Uterus (tissue), 4 donors: Measurements from ENCODE around the gene C5orf47. TPM values are rescaled to one million over a fixed set of nuclear protein-coding genes. Genes with fewer than 3 reads are reported as not detected.

Experiments
- DNase-seq, 2 donors: peaks; one replicate each; pipeline ENCODE4 v3.0.0-alpha.2; 2019 to 2020
- H3K27ac ChIP-seq, 2 donors: fragments of 200-600 bp; sonication (generic); 1 replicate in 1 of 2; 2 replicates in 1 of 2; pipeline ENCODE4 v1.5.1; 2016 to 2018
- H3K27me3 ChIP-seq, 2 donors: fragments of 200-600 bp; sonication (generic); one replicate each; pipeline ENCODE4 v1.5.1; 2018 to 2019; ENCODE audit warnings: control low read depth in 1 of 2
- H3K36me3 ChIP-seq, 2 donors: fragments of 200-600 bp; sonication (generic); one replicate each; pipeline ENCODE4 v1.5.1; 2019; ENCODE audit warnings: control low read depth in 1 of 2
- H3K4me1 ChIP-seq, 2 donors: fragments of 200-600 bp; sonication (generic); one replicate each; pipeline ENCODE4 v1.5.1; 2018 to 2019; ENCODE audit warnings: control low read depth in 1 of 2
- H3K4me3 ChIP-seq, 2 donors: fragments of 200-600 bp; sonication (generic); 1 replicate in 1 of 2; 2 replicates in 1 of 2; pipeline ENCODE4 v1.5.1; 2018 to 2019; ENCODE audit warnings: mild to moderate bottlenecking in 1 of 2
- H3K9me3 ChIP-seq, 2 donors: fragments of 200-600 bp; sonication (generic); one replicate each; pipeline ENCODE4 v1.5.1; 2019; ENCODE audit warnings: control low read depth in 1 of 2
- POLR2A ChIP-seq, 2 donors: fragments of 450-650 bp; IDR thresholded peaks; one replicate each; pipeline ENCODE4 v1.6.1; 2016; ENCODE audit warnings: antibody characterized with exemption in 2 of 2, mild to moderate bottlenecking in 1 of 2, moderate library complexity in 1 of 2
- intact Hi-C: fragments of 100-400 bp; cut with DNase I; formaldehyde crosslinking; loops from one replicate; pipeline ENCODE4 v1.15.1; 2023; ENCODE audit warnings: low total_unique reads
- total RNA-seq, 4 donors: library from RNA; depleted of rRNA in 3 of 4; stranded (reverse); fragments of >200 nt in 3 of 4; gene quantifications; one replicate each; pipeline versions ENCODE4 v1.1.0 to v1.2.4, GENCODE V29; 2014 to 2023
- TF ChIP-seq, protein P1 (sequence below), 4 experiments: fragments of 200-600 bp in 2 of 4; fragments of 450-650 bp in 2 of 4; sonication (generic) in 2 of 4; IDR thresholded peaks; one replicate each; pipeline ENCODE4 v1.5.1; 2016 to 2019; ENCODE audit warnings: antibody characterized with exemption in 4 of 4, mild to moderate bottlenecking in 2 of 4, moderate library complexity in 1 of 4
- donor health status: DM: yes; HTN: yes; CAD: no.

Gene C5orf47
- total RNA-seq, 4 donors from 2014 or later, result 0.21 TPM; not detected in 3

DNA sequence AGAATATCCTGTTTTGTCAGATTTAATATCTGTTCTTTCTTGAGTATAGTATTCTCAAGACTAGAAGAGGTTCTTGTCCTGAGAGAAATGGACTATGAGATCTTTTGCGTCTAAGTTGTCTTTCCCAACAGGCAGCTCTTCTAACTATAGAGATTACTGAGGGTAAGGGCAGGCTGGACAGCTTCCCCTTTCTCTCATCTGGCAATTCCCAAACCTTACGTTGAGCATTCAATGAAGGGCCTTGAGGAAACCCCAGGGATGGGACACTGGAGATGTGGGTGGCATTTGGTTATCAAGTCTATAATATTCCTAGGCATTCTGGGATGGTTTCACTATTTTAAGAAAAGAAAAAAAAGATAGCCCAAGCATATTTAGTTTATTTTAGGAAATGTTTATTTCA, 28.0 kb upstream of the C5orf47 start:
- Histone ChIP-seq H3K4me1 (no peaks in the 10 kb centered on the region), H3K27me3 (no peaks in the 10 kb centered on the region), H3K9me3 (no peaks in the 10 kb centered on the region), H3K4me3 (no peak overlapping the region), H3K27ac (no peak overlapping the region), H3K36me3 (peaks cover 0 to 3% of the 10 kb centered on the region in 2 donors)
- no peak for TF ChIP-seq POLR2A (IDR thresholded peaks at IDR 0.05)
- no peak for DNase-seq
- intact Hi-C loops, result no loop called here

DNA sequence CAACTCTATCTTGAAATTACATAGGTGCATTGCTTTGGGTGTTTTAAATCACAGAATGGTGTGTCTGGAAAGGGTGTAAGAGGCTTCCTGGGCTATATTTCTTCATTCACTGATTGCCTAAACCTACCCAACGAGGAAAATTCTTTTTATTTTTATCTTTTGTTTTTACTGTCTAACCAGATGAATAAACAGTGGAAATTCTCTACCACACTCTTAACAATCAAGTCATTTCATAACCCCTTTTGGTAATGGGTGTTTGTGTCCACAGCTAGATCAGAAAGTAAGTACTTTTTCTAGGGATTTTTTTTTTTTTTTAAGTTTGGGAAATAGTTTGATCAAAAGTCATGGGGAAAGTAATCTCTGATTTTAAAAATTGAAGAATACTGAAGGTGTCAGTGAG, 27.6 kb upstream of the C5orf47 start:
- no peak overlapping the region for H3K27ac ChIP-seq
- H3K9me3 ChIP-seq, result no peaks in the 10 kb centered on the region
- DNase-seq, result no peak
- TF ChIP-seq, protein P1, sequence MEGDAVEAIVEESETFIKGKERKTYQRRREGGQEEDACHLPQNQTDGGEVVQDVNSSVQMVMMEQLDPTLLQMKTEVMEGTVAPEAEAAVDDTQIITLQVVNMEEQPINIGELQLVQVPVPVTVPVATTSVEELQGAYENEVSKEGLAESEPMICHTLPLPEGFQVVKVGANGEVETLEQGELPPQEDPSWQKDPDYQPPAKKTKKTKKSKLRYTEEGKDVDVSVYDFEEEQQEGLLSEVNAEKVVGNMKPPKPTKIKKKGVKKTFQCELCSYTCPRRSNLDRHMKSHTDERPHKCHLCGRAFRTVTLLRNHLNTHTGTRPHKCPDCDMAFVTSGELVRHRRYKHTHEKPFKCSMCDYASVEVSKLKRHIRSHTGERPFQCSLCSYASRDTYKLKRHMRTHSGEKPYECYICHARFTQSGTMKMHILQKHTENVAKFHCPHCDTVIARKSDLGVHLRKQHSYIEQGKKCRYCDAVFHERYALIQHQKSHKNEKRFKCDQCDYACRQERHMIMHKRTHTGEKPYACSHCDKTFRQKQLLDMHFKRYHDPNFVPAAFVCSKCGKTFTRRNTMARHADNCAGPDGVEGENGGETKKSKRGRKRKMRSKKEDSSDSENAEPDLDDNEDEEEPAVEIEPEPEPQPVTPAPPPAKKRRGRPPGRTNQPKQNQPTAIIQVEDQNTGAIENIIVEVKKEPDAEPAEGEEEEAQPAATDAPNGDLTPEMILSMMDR (IDR thresholded peaks at IDR 0.05), result no peak
- H3K4me1 ChIP-seq, result no peaks in the 10 kb centered on the region
- H3K36me3 ChIP-seq, result peaks cover 0 to 3% of the 10 kb centered on the region in 2 donors
- no peaks in the 10 kb centered on the region for H3K27me3 ChIP-seq
- H3K4me3 ChIP-seq, result no peak overlapping the region
- intact Hi-C loops, result no loop called here

DNA sequence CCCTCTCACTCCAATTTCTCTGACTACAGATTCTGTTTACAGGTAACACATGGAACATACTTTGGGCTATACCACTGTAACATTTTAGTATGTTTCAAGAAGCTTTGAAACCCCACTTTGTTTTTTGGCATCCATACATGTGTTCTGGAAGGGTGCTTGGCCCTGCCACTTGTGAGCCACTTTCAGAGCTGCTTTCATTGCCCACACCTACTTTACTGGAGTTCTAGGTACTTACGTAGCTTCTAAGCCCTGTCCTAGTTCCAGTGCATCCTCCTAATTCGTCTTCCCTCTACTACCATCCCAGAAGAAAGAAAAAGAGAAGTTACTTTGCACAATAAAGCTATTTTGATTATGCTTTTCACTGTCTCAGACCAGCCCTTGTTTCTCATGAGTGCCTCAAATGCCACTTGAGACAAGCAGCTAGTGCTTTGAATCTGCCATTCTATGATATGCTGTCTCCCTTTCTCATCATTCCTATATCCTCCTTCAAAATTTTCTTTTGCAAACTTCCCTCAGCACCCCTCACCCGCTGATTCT, 26.5 kb upstream of the C5orf47 start:
- DNase-seq, result no peak
- Histone ChIP-seq H3K4me1 (no peaks in the 10 kb centered on the region), H3K4me3 (no peak overlapping the region), H3K27ac (peak overlapping the region in 1 of 2 donors; percentile 65), H3K36me3 (peaks cover 0 to 3% of the 10 kb centered on the region in 2 donors), H3K27me3 (no peaks in the 10 kb centered on the region), H3K9me3 (no peaks in the 10 kb centered on the region)
- intact Hi-C loops, result no loop called here
- TF ChIP-seq, protein P1 (IDR thresholded peaks at IDR 0.05), result no peak
- TF ChIP-seq POLR2A (IDR thresholded peaks at IDR 0.05), result no peak

DNA sequence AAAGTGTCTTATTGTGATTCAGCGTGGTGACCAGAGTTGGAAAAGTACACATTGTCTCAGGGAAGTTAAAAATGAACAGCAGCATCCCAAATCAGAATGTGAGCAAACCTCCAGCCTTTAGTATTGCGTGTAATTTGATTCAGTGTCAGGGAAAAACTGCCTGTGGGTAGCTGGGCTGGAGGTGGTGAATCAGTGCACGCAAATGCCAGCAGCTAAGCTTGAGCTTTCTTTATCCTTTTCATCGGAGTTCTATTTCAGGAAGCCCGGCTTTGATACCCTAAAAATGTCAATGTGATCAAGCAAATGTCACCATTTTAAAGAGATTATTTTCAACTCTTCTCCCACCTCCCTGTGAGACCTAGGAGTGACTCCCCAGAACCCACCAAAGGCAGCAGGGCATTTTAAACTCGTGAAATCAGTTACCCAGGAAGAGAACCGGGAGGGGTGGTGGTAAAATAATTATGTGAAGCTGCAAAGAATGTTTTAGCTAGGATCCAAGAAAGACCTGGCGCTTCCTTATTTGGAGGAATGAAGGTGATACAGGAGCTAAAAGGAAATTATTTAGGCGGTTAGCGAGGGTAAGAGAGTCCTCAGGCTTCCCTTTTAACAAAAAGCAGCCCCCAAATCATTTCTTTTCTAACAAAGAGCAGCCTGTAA, 25.7 kb upstream of the C5orf47 start:
- intact Hi-C loops, result no loop called here
- peaks cover 0 to 2% of the 10 kb centered on the region in 2 donors for H3K36me3 ChIP-seq
- H3K27me3 ChIP-seq, result no peaks in the 10 kb centered on the region
- no peak for TF ChIP-seq POLR2A (IDR thresholded peaks at IDR 0.05)
- TF ChIP-seq, protein P1 (IDR thresholded peaks at IDR 0.05), result no peak
- peak overlapping the region; percentile 38 to 65 for H3K27ac ChIP-seq
- no peaks in the 10 kb centered on the region for H3K4me1 ChIP-seq
- no peak overlapping the region for H3K4me3 ChIP-seq
- DNase-seq, result no peak
- H3K9me3 ChIP-seq, result no peaks in the 10 kb centered on the region

DNA sequence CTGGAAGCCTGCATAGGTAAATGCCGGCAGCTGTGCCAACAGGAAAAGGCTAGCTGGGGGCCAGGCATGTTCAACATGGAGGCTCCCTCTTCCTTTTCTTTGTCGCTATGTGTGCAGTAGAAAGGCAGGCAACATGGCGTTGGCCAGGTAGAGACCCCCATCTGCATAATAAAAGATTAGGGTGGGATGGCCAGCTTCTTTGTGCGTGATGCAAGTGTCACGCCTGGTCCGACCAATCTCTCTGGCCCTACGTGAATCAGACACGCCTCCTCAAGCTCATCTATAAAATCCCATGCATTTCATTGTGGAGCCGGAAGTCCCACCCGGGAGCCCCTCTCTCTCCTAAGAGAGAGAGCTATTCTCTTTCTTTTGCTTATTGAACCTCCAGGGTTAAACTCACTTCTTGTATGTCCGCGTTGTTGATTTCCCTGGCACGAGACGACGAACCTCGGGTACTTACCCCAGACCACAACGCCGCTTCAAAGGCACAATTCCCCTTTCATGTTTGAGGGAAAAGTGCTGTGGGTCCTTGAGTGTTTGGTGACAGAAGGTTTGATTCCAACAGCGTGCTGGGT, 25.0 kb upstream of the C5orf47 start:
- Histone ChIP-seq H3K27me3 (no peaks in the 10 kb centered on the region), H3K4me3 (no peak overlapping the region), H3K36me3 (no peaks in the 10 kb centered on the region), H3K27ac (peak overlapping the region; percentile 38 to 65), H3K9me3 (no peaks in the 10 kb centered on the region), H3K4me1 (no peaks in the 10 kb centered on the region)
- intact Hi-C loops, result no loop called here
- TF ChIP-seq, protein P1 (IDR thresholded peaks at IDR 0.05), result no peak
- no peak for DNase-seq
